ENCODE measurements around the gene ADGRV1. TPM values are rescaled to one million over a fixed set of nuclear protein-coding genes. Genes with fewer than 3 reads are reported as not detected.
"Not testable (repeated sequence)": the region's sequence is repeated elsewhere in the genome, so short reads cannot be mapped to it uniquely, and the experiment has no call there.

Gene ADGRV1
- total RNA-seq, 1 experiment from 2014 or later, result not detected

DNA sequence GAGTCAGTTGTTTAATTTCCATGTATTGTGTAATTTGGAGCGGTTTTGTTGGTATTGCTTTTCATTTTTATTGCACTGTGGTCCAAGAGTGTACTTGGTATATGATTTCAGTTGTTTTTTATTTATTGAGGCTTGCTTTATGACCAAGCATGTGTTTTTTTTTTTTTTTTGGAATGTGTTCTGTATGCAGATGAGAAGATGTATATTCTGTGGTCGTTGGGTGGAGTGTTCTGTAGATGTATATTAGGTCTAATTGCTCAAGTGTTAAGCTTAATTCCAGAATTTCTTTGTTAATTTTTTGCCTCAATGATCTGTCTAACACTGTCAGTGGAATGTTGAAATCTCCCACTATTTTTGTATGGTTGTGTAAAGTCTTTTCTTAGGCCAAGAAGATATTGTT lies 23.4 kb downstream of the ADGRV1 start:
- intact Hi-C loops (cut with micrococcal nuclease), result no loop called here
- ChIA-PET POLR2A (no interaction called here), CTCF (interaction anchor here (0.6 kb wide), 1 partner anchor 119 kb away, joined by 3 read pairs; no protein-coding TSS in a partner anchor)
- no peaks in the 10 kb centered on the region for H3K4me1 Mint-ChIP-seq (ENCODE audit: insufficient read depth, unreplicated experiment)
- H3K9me3 Mint-ChIP-seq (ENCODE audit: unreplicated experiment), result peaks cover 20% of the 10 kb centered on the region
- DNase-seq (ENCODE audit: unreplicated experiment), result no peak
- no peak overlapping the region for H3K27ac Mint-ChIP-seq (ENCODE audit: low read depth, unreplicated experiment)
- no peaks in the 10 kb centered on the region for H3K36me3 Mint-ChIP-seq (ENCODE audit: insufficient read depth, unreplicated experiment)
- BruUV-seq (replicated peaks), result no TSS peak
- peaks cover 64% of the 10 kb centered on the region for H3K27me3 Mint-ChIP-seq (ENCODE audit: insufficient read depth, unreplicated experiment)
- H3K4me3 Mint-ChIP-seq (ENCODE audit: unreplicated experiment), result no peak overlapping the region
- TF ChIP-seq, protein P1, sequence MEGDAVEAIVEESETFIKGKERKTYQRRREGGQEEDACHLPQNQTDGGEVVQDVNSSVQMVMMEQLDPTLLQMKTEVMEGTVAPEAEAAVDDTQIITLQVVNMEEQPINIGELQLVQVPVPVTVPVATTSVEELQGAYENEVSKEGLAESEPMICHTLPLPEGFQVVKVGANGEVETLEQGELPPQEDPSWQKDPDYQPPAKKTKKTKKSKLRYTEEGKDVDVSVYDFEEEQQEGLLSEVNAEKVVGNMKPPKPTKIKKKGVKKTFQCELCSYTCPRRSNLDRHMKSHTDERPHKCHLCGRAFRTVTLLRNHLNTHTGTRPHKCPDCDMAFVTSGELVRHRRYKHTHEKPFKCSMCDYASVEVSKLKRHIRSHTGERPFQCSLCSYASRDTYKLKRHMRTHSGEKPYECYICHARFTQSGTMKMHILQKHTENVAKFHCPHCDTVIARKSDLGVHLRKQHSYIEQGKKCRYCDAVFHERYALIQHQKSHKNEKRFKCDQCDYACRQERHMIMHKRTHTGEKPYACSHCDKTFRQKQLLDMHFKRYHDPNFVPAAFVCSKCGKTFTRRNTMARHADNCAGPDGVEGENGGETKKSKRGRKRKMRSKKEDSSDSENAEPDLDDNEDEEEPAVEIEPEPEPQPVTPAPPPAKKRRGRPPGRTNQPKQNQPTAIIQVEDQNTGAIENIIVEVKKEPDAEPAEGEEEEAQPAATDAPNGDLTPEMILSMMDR (IDR thresholded peaks at IDR 0.05; ENCODE audit: unreplicated experiment), result no peak

DNA sequence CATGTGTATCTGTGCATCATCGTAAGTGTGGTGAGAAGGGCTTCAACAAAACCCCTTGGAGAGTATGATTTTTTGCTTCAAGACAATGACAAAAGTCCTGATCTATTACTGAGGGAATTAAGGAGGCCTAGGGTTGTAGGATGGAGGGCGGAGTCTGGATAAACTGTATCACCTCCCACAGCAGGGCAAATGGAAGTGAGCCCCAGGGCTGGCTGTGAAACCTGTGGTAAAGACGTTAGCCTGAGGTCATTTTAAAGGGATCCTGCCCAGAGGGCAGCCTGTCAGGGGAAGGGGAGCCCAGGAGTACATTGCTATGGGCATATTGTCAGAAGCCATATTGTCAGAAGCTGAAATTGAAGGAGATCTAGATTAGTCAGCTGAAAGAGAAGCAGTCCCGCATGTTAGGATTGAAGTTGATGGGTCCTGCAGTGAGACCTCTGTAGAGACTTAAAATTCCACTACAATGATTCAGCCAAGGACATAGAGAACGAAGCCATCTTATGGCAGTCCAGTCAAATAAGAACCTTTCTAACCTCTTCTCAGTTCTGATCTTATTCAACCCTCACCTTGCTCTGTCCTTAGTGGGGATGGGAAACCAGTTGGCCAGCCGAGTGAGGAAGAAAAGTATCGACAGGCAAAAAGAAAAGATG lies 26.9 kb downstream of the ADGRV1 start:
- no peak overlapping the region for H3K27ac Mint-ChIP-seq (ENCODE audit: low read depth, unreplicated experiment)
- no peak overlapping the region for H3K4me3 Mint-ChIP-seq (ENCODE audit: unreplicated experiment)
- H3K36me3 Mint-ChIP-seq (ENCODE audit: insufficient read depth, unreplicated experiment), result no peaks in the 10 kb centered on the region
- ChIA-PET POLR2A (no interaction called here), CTCF (interaction anchor here (0.9 kb wide), 1 partner anchor 146 kb away, joined by 5 read pairs; no protein-coding TSS in a partner anchor)
- H3K9me3 Mint-ChIP-seq (ENCODE audit: unreplicated experiment), result peaks cover 8% of the 10 kb centered on the region
- TF ChIP-seq, protein P1 (IDR thresholded peaks at IDR 0.05; ENCODE audit: unreplicated experiment), result no peak
- intact Hi-C loops (cut with micrococcal nuclease), result no loop called here
- DNase-seq (ENCODE audit: unreplicated experiment), result no peak
- no peaks in the 10 kb centered on the region for H3K4me1 Mint-ChIP-seq (ENCODE audit: insufficient read depth, unreplicated experiment)
- no TSS peak for BruUV-seq (replicated peaks)
- peaks cover 74% of the 10 kb centered on the region for H3K27me3 Mint-ChIP-seq (ENCODE audit: insufficient read depth, unreplicated experiment)

DNA sequence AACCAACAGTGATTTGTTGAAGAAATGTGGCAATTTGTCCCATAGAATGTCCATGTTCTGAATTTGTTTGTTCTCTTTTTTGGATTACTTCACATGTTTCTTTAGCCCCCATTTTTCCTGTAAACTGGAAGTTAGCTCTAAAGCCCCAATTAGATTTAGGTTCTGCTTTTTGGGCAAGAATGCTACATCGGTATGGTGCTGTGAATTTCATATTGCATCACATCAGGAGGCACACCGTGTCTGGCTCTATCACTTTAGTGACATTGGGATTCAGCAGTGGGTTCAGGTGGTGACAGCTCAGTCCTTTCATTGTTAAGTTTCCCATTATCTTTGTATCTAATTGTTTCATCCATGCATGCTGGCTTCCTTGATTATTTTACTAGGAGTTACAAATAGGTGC lies 27.9 kb downstream of the ADGRV1 start:
- CTCF ChIA-PET, result interaction anchor here (0.8 kb wide), 1 partner anchor 147 kb away, joined by 4 read pairs; no protein-coding TSS in a partner anchor
- H3K9me3 Mint-ChIP-seq (ENCODE audit: unreplicated experiment), result no peaks in the 10 kb centered on the region
- no peak for DNase-seq (ENCODE audit: unreplicated experiment)
- H3K27me3 Mint-ChIP-seq (ENCODE audit: insufficient read depth, unreplicated experiment), result peaks cover 66% of the 10 kb centered on the region
- POLR2A ChIA-PET, result no interaction called here
- BruUV-seq (replicated peaks), result no TSS peak
- H3K4me3 Mint-ChIP-seq (ENCODE audit: unreplicated experiment), result no peak overlapping the region
- TF ChIP-seq, protein P1 (IDR thresholded peaks at IDR 0.05; ENCODE audit: unreplicated experiment), result no peak
- intact Hi-C loops (cut with micrococcal nuclease), result no loop called here
- no peaks in the 10 kb centered on the region for H3K36me3 Mint-ChIP-seq (ENCODE audit: insufficient read depth, unreplicated experiment)
- H3K27ac Mint-ChIP-seq (ENCODE audit: low read depth, unreplicated experiment), result no peak overlapping the region
- no peaks in the 10 kb centered on the region for H3K4me1 Mint-ChIP-seq (ENCODE audit: insufficient read depth, unreplicated experiment)

DNA sequence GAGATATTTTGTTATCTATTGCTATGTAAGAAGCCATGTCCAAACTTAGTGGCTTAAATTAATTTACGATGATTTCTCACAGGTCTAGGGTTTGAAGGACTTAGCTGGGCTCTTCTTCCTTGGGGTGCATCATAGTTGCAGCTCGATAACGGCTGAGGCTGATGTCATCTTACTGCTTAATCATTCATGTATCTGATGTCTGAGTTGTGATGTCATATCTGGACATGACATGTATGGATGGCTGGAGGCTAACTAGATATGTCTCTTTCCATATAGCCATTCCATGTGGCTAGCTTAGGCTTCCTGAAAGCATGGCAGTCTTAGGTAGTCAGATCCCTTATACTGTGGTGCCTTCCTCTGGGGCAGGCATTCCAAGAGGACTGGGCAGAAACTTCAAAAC lies 31.6 kb downstream of the ADGRV1 start:
- Mint-ChIP-seq H3K9me3 (ENCODE audit: unreplicated experiment) (no peaks in the 10 kb centered on the region), H3K36me3 (ENCODE audit: insufficient read depth, unreplicated experiment) (no peaks in the 10 kb centered on the region), H3K4me3 (ENCODE audit: unreplicated experiment) (no peak overlapping the region), H3K27ac (ENCODE audit: low read depth, unreplicated experiment) (no peak overlapping the region), H3K27me3 (ENCODE audit: insufficient read depth, unreplicated experiment) (peaks cover 55% of the 10 kb centered on the region), H3K4me1 (ENCODE audit: insufficient read depth, unreplicated experiment) (no peaks in the 10 kb centered on the region)
- ChIA-PET POLR2A (no interaction called here), CTCF (interaction anchor here (0.7 kb wide), 1 partner anchor 222 kb away, joined by 3 read pairs; no protein-coding TSS in a partner anchor)
- no peak for DNase-seq (ENCODE audit: unreplicated experiment)
- intact Hi-C loops (cut with micrococcal nuclease), result no loop called here
- TF ChIP-seq, protein P1 (IDR thresholded peaks at IDR 0.05; ENCODE audit: unreplicated experiment), result no peak
- BruUV-seq (replicated peaks), result no TSS peak

DNA sequence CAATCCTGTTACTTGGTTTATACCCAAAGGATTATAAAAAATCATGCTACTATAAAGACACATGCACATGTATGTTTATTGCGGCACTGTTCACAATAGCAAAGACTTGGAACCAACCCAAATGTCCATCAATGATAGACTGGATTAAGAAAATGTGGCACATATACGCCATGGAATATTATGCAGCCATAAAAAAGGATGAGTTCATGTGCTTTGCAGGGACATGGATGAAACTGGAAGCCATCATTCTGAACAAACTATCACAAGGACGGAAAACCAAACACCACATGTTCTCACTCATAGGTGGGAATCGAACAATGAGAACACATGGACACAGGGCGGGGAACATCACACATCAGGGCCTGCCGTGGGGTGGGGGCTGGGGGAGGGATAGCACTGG lies 34.5 kb downstream of the ADGRV1 start:
- H3K27me3 Mint-ChIP-seq (ENCODE audit: insufficient read depth, unreplicated experiment), result peaks cover 43% of the 10 kb centered on the region
- H3K9me3 Mint-ChIP-seq (ENCODE audit: unreplicated experiment); CTCF ChIA-PET; intact Hi-C loops (cut with micrococcal nuclease); H3K4me1 Mint-ChIP-seq (ENCODE audit: insufficient read depth, unreplicated experiment); BruUV-seq (replicated peaks); DNase-seq (ENCODE audit: unreplicated experiment); H3K36me3 Mint-ChIP-seq (ENCODE audit: insufficient read depth, unreplicated experiment); H3K4me3 Mint-ChIP-seq (ENCODE audit: unreplicated experiment); POLR2A ChIA-PET; H3K27ac Mint-ChIP-seq (ENCODE audit: low read depth, unreplicated experiment): not testable (repeated sequence)

DNA sequence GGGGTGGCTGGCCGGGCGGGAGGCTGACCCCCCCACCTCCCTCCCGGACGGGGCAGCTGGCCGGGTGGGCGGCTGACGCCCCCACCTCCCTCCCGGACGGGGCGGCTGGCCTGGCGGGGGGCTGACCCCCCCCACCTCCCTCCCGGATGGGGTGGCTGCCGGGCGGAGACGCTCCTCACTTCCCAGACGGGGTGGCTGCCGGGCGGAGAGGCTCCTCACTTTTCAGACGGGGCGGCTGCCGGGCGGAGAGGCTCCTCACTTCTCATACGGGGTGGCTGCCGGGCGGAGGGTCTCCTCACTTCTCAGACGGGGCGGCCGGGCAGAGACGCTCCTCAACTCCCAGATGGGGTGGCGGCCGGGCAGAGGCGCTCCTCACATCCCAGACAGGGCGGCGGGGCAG lies 37.2 kb downstream of the ADGRV1 start:
- H3K27ac Mint-ChIP-seq (ENCODE audit: low read depth, unreplicated experiment); CTCF ChIA-PET; H3K4me1 Mint-ChIP-seq (ENCODE audit: insufficient read depth, unreplicated experiment); DNase-seq (ENCODE audit: unreplicated experiment); BruUV-seq (replicated peaks); H3K36me3 Mint-ChIP-seq (ENCODE audit: insufficient read depth, unreplicated experiment); H3K4me3 Mint-ChIP-seq (ENCODE audit: unreplicated experiment); POLR2A ChIA-PET; H3K9me3 Mint-ChIP-seq (ENCODE audit: unreplicated experiment); intact Hi-C loops (cut with micrococcal nuclease): not testable (repeated sequence)
- H3K27me3 Mint-ChIP-seq (ENCODE audit: insufficient read depth, unreplicated experiment), result peaks cover 28% of the 10 kb centered on the region
